Loucy (cell line): Measurements from ENCODE around the gene AGAP6.
"Not testable (repeated sequence)": the region's sequence is repeated elsewhere in the genome, so short reads cannot be mapped to it uniquely, and the experiment has no call there.

ENCODE experiments used
- H2AFZ ChIP-seq: fragments of 200-600 bp; sonication (generic); 2 replicates; pipeline ENCODE4 v1.6.0; 2016; ENCODE audit warnings: antibody characterized with exemption, mild to moderate bottlenecking, low read length, moderate library complexity
- H3F3A ChIP-seq: fragments of 200-600 bp; 2 replicates; pipeline ENCODE4 v1.6.0; 2016; ENCODE audit warnings: antibody characterized with exemption, low read depth, mild to moderate bottlenecking
- H3K27me3 ChIP-seq: fragments of 200-600 bp; sonication (generic); 2 replicates; pipeline ENCODE4 v1.6.1; 2014; ENCODE audit warnings: low read length, mild to moderate bottlenecking; ENCODE audit not compliant: insufficient read depth, poor library complexity, severe bottlenecking
- H3K36me3 ChIP-seq: fragments of 200-600 bp; sonication (generic); 2 replicates; pipeline ENCODE4 v1.6.1; 2016; ENCODE audit warnings: low read length; ENCODE audit not compliant: insufficient read depth
- H3K4me1 ChIP-seq: fragments of 200-600 bp; sonication (generic); 2 replicates; pipeline ENCODE4 v1.5.1; 2014; ENCODE audit warnings: low read length, mild to moderate bottlenecking; ENCODE audit not compliant: insufficient read depth, poor library complexity, severe bottlenecking
- H3K4me2 ChIP-seq: fragments of 200-600 bp; sonication (generic); 2 replicates; pipeline ENCODE4 v1.6.0; 2014; ENCODE audit warnings: antibody characterized with exemption, low read length, low read depth, mild to moderate bottlenecking; ENCODE audit not compliant: poor library complexity, severe bottlenecking
- H3K4me3 ChIP-seq: fragments of 200-600 bp; sonication (generic); 2 replicates; pipeline ENCODE4 v1.5.1; 2014; ENCODE audit warnings: low read length, mild to moderate bottlenecking, mixed read lengths; ENCODE audit not compliant: poor library complexity, severe bottlenecking
- H3K79me2 ChIP-seq: fragments of 200-600 bp; sonication (generic); 2 replicates; pipeline ENCODE4 v1.6.1; 2014; ENCODE audit warnings: low read length; ENCODE audit not compliant: insufficient read depth
- H3K9ac ChIP-seq: fragments of 200-600 bp; sonication (generic); 2 replicates; pipeline ENCODE4 v1.6.0; 2014; ENCODE audit warnings: mild to moderate bottlenecking, low read depth, low read length, moderate library complexity; ENCODE audit not compliant: poor library complexity, severe bottlenecking
- H3K9me2 ChIP-seq: fragments of 200-600 bp; sonication (generic); replicated peaks from 2 replicates; pipeline ENCODE4 v1.6.1; 2016; ENCODE audit warnings: low read depth, low read length, mixed read lengths
- H3K9me3 ChIP-seq: fragments of 200-600 bp; sonication (generic); 2 replicates; pipeline ENCODE4 v1.6.1; 2014; ENCODE audit warnings: mild to moderate bottlenecking, antibody characterized with exemption, low read length, low read depth; ENCODE audit not compliant: insufficient read depth
- H4K20me1 ChIP-seq: fragments of 200-600 bp; sonication (generic); 2 replicates; pipeline ENCODE4 v1.6.0; 2014; ENCODE audit warnings: antibody characterized with exemption, low read length, mild to moderate bottlenecking; ENCODE audit not compliant: insufficient read depth, poor library complexity, severe bottlenecking
- CTCF ChIP-seq: fragments of 200-600 bp; sonication (generic); conservative IDR thresholded peaks from 2 replicates; pipeline ENCODE4 v1.5.1; 2014; ENCODE audit warnings: mild to moderate bottlenecking, antibody characterized with exemption, low read length
- EZH2phosphoT487 ChIP-seq: fragments of 200-600 bp; IDR thresholded peaks from 2 replicates; pipeline ENCODE4 v1.6.1; 2018; ENCODE audit warnings: antibody characterized with exemption, mild to moderate bottlenecking, moderate library complexity, borderline replicate concordance

AGAP6 gene

GRCh38 chr10:50021646-50022045, 33.4 kb downstream of the AGAP6 start:
- Histone ChIP-seq H3K9ac (no peak overlapping the region), H4K20me1 (no peaks in the 10 kb centered on the region), H3K9me3 (no peaks in the 10 kb centered on the region; the same call in 1 of the 2 replicates), H3K9me2 (no peaks in the 10 kb centered on the region), H3F3A (no peaks in the 10 kb centered on the region), H3K36me3 (no peaks in the 10 kb centered on the region), H3K79me2 (no peaks in the 10 kb centered on the region), H3K27me3 (no peaks in the 10 kb centered on the region), H3K4me3 (no peak overlapping the region), H2AFZ (no peak overlapping the region), H3K4me1 (no peaks in the 10 kb centered on the region), H3K4me2 (no peak overlapping the region)
- TF ChIP-seq EZH2phosphoT487, result no peak
- TF ChIP-seq CTCF, result no peak

- not testable (repeated sequence) for H3K9me3 ChIP-seq, H3K4me1 ChIP-seq, H4K20me1 ChIP-seq, H3K4me2 ChIP-seq, H3K9me2 ChIP-seq, H3F3A ChIP-seq, H2AFZ ChIP-seq, H3K27me3 ChIP-seq, H3K36me3 ChIP-seq, H3K9ac ChIP-seq, H3K4me3 ChIP-seq, H3K79me2 ChIP-seq
Measured at GRCh38 chr10:50024716-50025383, 36.6 kb downstream of the AGAP6 start.

GRCh38 chr10:50025627-50026026, 37.4 kb downstream of the AGAP6 start:
- no peak overlapping the region for H2AFZ ChIP-seq
- H3K9me2 ChIP-seq, result no peaks in the 10 kb centered on the region
- H3K4me1 ChIP-seq, result no peaks in the 10 kb centered on the region
- no peak overlapping the region for H3K4me2 ChIP-seq
- H3K4me3 ChIP-seq, result no peak overlapping the region
- H3F3A ChIP-seq, result no peaks in the 10 kb centered on the region
- H3K9ac ChIP-seq, result no peak overlapping the region
- no peaks in the 10 kb centered on the region for H3K79me2 ChIP-seq
- no peaks in the 10 kb centered on the region for H3K36me3 ChIP-seq
- H3K9me3 ChIP-seq, result no peaks in the 10 kb centered on the region; the same call in 1 of the 2 replicates
- no peaks in the 10 kb centered on the region for H4K20me1 ChIP-seq
- no peak for TF ChIP-seq EZH2phosphoT487
- no peak for TF ChIP-seq CTCF
- H3K27me3 ChIP-seq, result no peaks in the 10 kb centered on the region

GRCh38 chr10:50027195-50027594, 39.0 kb downstream of the AGAP6 start:
- H3F3A ChIP-seq, result no peaks in the 10 kb centered on the region
- H3K4me1 ChIP-seq, result no peaks in the 10 kb centered on the region
- no peaks in the 10 kb centered on the region for H3K27me3 ChIP-seq
- no peaks in the 10 kb centered on the region for H3K36me3 ChIP-seq
- H4K20me1 ChIP-seq, result no peaks in the 10 kb centered on the region
- no peak overlapping the region for H3K4me3 ChIP-seq
- no peak overlapping the region for H2AFZ ChIP-seq
- H3K9me2 ChIP-seq, result no peaks in the 10 kb centered on the region
- H3K9ac ChIP-seq, result no peak overlapping the region
- no peak overlapping the region for H3K4me2 ChIP-seq
- TF ChIP-seq CTCF, result no peak
- no peak for TF ChIP-seq EZH2phosphoT487
- no peaks in the 10 kb centered on the region; the same call in 1 of the 2 replicates for H3K9me3 ChIP-seq
- H3K79me2 ChIP-seq, result no peaks in the 10 kb centered on the region
